WTC11 (cell line): ENCODE data around the gene PHOSPHO2. TPM values are rescaled to one million over a fixed set of nuclear protein-coding genes. Genes with fewer than 3 reads are reported as not detected.

Source experiments
- ATF2 ChIP-seq: sonication (generic); formaldehyde crosslinking; IDR thresholded peaks from 2 replicates; pipeline ENCODE4 v1.8.1; 2022; ENCODE audit warnings: low read depth, missing genetic modification reagents, borderline replicate concordance
- ATF3 ChIP-seq: sonication (generic); formaldehyde crosslinking; conservative IDR thresholded peaks from 2 replicates; pipeline ENCODE4 v1.8.1; 2022; ENCODE audit warnings: mild to moderate bottlenecking, missing genetic modification reagents
- CREM ChIP-seq: sonication (generic); formaldehyde crosslinking; IDR thresholded peaks from 2 replicates; pipeline ENCODE4 v1.8.1; 2022; ENCODE audit warnings: mild to moderate bottlenecking, missing genetic modification reagents, moderate library complexity
- CTCF ChIP-seq: fragments of 200-600 bp; IDR thresholded peaks from 2 replicates; pipeline ENCODE4 v1.8.0; 2022; ENCODE audit warnings: antibody characterized with exemption
- EMX1 ChIP-seq: fragments of 250-450 bp; sonication (Bioruptor Pico); IDR thresholded peaks from 2 replicates; pipeline ENCODE4 v1.8.0; 2021; ENCODE audit warnings: mild to moderate bottlenecking
- GTF2I ChIP-seq: fragments of 250-450 bp; sonication (Bioruptor Pico); conservative IDR thresholded peaks from 2 replicates; pipeline ENCODE4 v1.4.0; 2021; ENCODE audit warnings: mild to moderate bottlenecking
- HMGXB4 ChIP-seq: sonication (generic); formaldehyde crosslinking; IDR thresholded peaks from 2 replicates; pipeline ENCODE4 v1.8.1; 2023; ENCODE audit warnings: mild to moderate bottlenecking, moderate library complexity, missing genetic modification reagents
- KAT7 ChIP-seq: sonication (generic); formaldehyde crosslinking; IDR thresholded peaks from 2 replicates; pipeline ENCODE4 v1.8.1; 2023; ENCODE audit warnings: missing genetic modification reagents, mild to moderate bottlenecking, borderline replicate concordance
- SMAD4 ChIP-seq: sonication (generic); formaldehyde crosslinking; IDR thresholded peaks from 2 replicates; pipeline ENCODE4 v1.8.0; 2022; ENCODE audit warnings: mild to moderate bottlenecking, missing genetic modification reagents
- SP1 ChIP-seq: sonication (generic); formaldehyde crosslinking; conservative IDR thresholded peaks from 2 replicates; pipeline ENCODE4 v1.8.1; 2022; ENCODE audit warnings: missing genetic modification reagents
- USF2 ChIP-seq: sonication (generic); formaldehyde crosslinking; IDR thresholded peaks from 2 replicates; pipeline ENCODE4 v1.8.1; 2023; ENCODE audit warnings: mild to moderate bottlenecking, missing genetic modification reagents, moderate library complexity
- ZBTB21 ChIP-seq: sonication (generic); formaldehyde crosslinking; IDR thresholded peaks from 2 replicates; pipeline ENCODE4 v1.8.1; 2023; ENCODE audit warnings: mild to moderate bottlenecking, missing genetic modification reagents, borderline replicate concordance
- ZBTB43 ChIP-seq: sonication (generic); formaldehyde crosslinking; IDR thresholded peaks from 2 replicates; pipeline ENCODE4 v1.8.1; 2023; ENCODE audit warnings: mild to moderate bottlenecking, missing genetic modification reagents
- ZMAT4 ChIP-seq: fragments of 250-450 bp; sonication (Bioruptor Pico); IDR thresholded peaks from 2 replicates; pipeline ENCODE4 v1.9.0; 2021; ENCODE audit warnings: mild to moderate bottlenecking
- ZNF281 ChIP-seq: sonication (generic); formaldehyde crosslinking; IDR thresholded peaks from 2 replicates; pipeline ENCODE4 v1.8.0; 2023; ENCODE audit warnings: mild to moderate bottlenecking, missing genetic modification reagents
- ZNF416 ChIP-seq: fragments of 250-450 bp; sonication (Bioruptor Pico); IDR thresholded peaks from 2 replicates; pipeline ENCODE4 v1.9.0; 2021; ENCODE audit warnings: mild to moderate bottlenecking, inconsistent platforms
- ZNF512 ChIP-seq: sonication (generic); formaldehyde crosslinking; IDR thresholded peaks from 2 replicates; pipeline ENCODE4 v1.8.1; 2022; ENCODE audit warnings: missing genetic modification reagents, borderline replicate concordance
- ZNF532 ChIP-seq: fragments of 250-450 bp; sonication (Bioruptor Pico); IDR thresholded peaks from 2 replicates; pipeline ENCODE4 v1.9.0; 2021; ENCODE audit warnings: mild to moderate bottlenecking, borderline replicate concordance
- ZNF671 ChIP-seq: fragments of 250-450 bp; sonication (Bioruptor Pico); IDR thresholded peaks from 2 replicates; pipeline ENCODE4 v1.8.0; 2021; ENCODE audit warnings: mild to moderate bottlenecking
- total RNA-seq: library from RNA; stranded (reverse); gene quantifications from 3 replicates; pipeline ENCODE4 v1.2.3, GENCODE V29; 2021

PHOSPHO2 gene
- total RNA-seq, 1 experiment from 2014 or later: 6.1 TPM

- TF ChIP-seq ZNF416 (CRISPR knock-in tag) (0 out of 2 replicates have a peak, but pooled peaks have one; percentile 27), GTF2I (CRISPR knock-in tag) (no peak), KAT7 (0 out of 2 replicates have a peak, but pooled peaks have one; percentile 38), CREM (peak; percentile 92), CTCF (no peak), ATF3 (CRISPR knock-in tag) (no peak), ZNF281 (CRISPR knock-in tag) (peak; percentile 81; the same call in 1 of the 2 replicates), ZNF532 (no peak), ZBTB43 (peak; percentile 56; the same call in 1 of the 2 replicates), ZBTB21 (no peak), USF2 (no peak), ZNF671 (CRISPR knock-in tag) (no peak), SMAD4 (CRISPR knock-in tag) (peak; percentile 72; the same call in 1 of the 2 replicates), HMGXB4 (CRISPR knock-in tag) (0 out of 2 replicates have a peak, but pooled peaks have one; percentile 51), ZNF512 (CRISPR knock-in tag) (no peak), ATF2 (CRISPR knock-in tag) (no peak), ZMAT4 (CRISPR knock-in tag) (no peak), SP1 (CRISPR knock-in tag) (no peak; the same call in 1 of the 2 replicates), EMX1 (CRISPR knock-in tag) (no peak)
Measured at GRCh38 chr2:169694113-169694893, at the start of gene PHOSPHO2, which contains the start of gene CFAP210 (continued).
